ENCODE measurements around the gene RESP18.

DNA sequence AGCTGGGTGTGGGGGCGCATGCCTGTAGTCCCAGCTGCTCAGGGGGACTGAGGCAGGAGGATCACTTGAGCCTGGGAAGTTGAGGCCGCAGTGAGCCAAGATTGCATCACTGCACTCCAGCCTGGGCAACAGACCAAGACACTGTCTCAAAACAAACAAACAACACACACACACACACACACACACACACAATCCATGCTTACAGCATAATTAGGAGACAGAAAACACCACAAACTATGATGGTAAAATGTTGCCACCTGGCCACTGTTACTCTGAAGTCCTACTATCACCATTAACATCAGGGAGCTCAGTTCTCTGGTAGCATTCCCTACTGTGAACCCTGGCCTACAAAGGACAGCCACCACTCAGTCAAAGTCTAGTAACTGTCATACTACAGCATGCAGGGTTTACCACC lies 36.9 kb upstream of the RESP18 start:
- TF ChIP-seq, protein P1, sequence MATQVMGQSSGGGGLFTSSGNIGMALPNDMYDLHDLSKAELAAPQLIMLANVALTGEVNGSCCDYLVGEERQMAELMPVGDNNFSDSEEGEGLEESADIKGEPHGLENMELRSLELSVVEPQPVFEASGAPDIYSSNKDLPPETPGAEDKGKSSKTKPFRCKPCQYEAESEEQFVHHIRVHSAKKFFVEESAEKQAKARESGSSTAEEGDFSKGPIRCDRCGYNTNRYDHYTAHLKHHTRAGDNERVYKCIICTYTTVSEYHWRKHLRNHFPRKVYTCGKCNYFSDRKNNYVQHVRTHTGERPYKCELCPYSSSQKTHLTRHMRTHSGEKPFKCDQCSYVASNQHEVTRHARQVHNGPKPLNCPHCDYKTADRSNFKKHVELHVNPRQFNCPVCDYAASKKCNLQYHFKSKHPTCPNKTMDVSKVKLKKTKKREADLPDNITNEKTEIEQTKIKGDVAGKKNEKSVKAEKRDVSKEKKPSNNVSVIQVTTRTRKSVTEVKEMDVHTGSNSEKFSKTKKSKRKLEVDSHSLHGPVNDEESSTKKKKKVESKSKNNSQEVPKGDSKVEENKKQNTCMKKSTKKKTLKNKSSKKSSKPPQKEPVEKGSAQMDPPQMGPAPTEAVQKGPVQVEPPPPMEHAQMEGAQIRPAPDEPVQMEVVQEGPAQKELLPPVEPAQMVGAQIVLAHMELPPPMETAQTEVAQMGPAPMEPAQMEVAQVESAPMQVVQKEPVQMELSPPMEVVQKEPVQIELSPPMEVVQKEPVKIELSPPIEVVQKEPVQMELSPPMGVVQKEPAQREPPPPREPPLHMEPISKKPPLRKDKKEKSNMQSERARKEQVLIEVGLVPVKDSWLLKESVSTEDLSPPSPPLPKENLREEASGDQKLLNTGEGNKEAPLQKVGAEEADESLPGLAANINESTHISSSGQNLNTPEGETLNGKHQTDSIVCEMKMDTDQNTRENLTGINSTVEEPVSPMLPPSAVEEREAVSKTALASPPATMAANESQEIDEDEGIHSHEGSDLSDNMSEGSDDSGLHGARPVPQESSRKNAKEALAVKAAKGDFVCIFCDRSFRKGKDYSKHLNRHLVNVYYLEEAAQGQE (IDR thresholded peaks at IDR 0.05; ENCODE audit: insufficient read depth in 1 of 2, low read depth in 2 of 2, low read length in 2 of 2), result no peak
- TF ChIP-seq SIN3A (IDR thresholded peaks at IDR 0.05; ENCODE audit: borderline replicate concordance, insufficient read depth, low read length) (no peak), POLR2AphosphoS5 (IDR thresholded peaks at IDR 0.05; ENCODE audit: low read depth, low read length) (no peak), FOXP2 (optimal IDR thresholded peaks at IDR 0.05; ENCODE audit: borderline replicate concordance, extremely low read depth, extremely low read length, insufficient read depth) (no peak), TAF1 (IDR thresholded peaks at IDR 0.05; ENCODE audit: borderline replicate concordance, insufficient read depth, low read length) (no peak)
